ENCODE measurements around the gene HTD2.

Gene HTD2

DNA sequence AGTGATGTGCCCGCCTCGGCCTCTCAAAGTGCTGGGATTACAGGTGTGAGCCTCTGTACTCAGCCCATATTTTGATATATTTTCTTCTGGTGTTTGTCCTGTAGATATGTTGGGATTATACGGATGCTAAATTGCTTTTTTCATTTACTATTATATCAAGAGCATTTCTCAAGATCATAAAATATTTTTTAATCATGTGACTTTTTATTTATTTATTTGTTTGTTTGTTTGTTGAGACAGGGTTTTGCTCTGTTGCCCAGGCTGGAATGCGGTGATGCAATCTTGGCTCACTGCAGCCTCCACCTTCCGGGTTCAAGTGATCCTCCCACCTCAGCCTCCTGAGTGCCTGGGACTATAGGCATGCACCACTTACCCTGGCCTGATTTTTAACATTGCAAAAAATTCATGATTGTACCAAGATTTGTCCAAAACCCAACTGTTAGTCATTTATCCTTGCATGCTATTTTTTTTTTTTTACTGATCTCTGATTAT lies 23.6 kb downstream of the HTD2 start:
- no peak overlapping the region for H3K9ac ChIP-seq (ENCODE audit: low read length in 5 of 5)

GRCh38 chr3:58331593-58332152 lies 25.4 kb downstream of the HTD2 start:
- Histone ChIP-seq H3K4me1 (ENCODE audit: control insufficient read depth in 5 of 5, insufficient read depth in 5 of 5, low read length in 5 of 5) (peaks cover 2 to 36% (median 32%) of the 10 kb centered on the region in 5 donors), H3K9ac (ENCODE audit: low read length in 5 of 5) (peak overlapping the region in 1 of 5 donors; percentile 81)

More for the DNA sequence above, 23.6 kb downstream of the HTD2 start:
- Histone ChIP-seq H3K27ac (ENCODE audit: low read depth, low read length) (no peak overlapping the region), H3K9me3 (ENCODE audit: control insufficient read depth in 5 of 5, low read length in 5 of 5) (no peaks in the 10 kb centered on the region), H3K4me1 (ENCODE audit: control insufficient read depth in 5 of 5, insufficient read depth in 5 of 5, low read length in 5 of 5) (peaks cover 0 to 30% (median 25%) of the 10 kb centered on the region in 5 donors), H3K27me3 (ENCODE audit: control insufficient read depth in 5 of 5, insufficient read depth in 4 of 5, low read length in 5 of 5) (no peaks in the 10 kb centered on the region), H3K36me3 (ENCODE audit: control insufficient read depth in 5 of 5, insufficient read depth in 5 of 5, low read length in 5 of 5) (peaks cover 0 to 3% (median 0%) of the 10 kb centered on the region in 5 donors), H3K4me3 (ENCODE audit: low read depth in 1 of 5, low read length in 5 of 5) (no peak overlapping the region)

GRCh38 chr3:58332575-58333188 lies 26.4 kb downstream of the HTD2 start, which contains the start of gene PXK:
TSS of gene PXK (plus strand) at chr3:58332892. CDS start at chr3:58332989, 97 bp downstream.
- peaks cover 2 to 36% (median 32%) of the 10 kb centered on the region in 5 donors for H3K4me1 ChIP-seq (ENCODE audit: control insufficient read depth in 5 of 5, insufficient read depth in 5 of 5, low read length in 5 of 5)
- peak within 1 kb of the TSS; percentile 48 for H3K27ac ChIP-seq (ENCODE audit: low read depth, low read length)
- H3K9ac ChIP-seq (ENCODE audit: low read length in 5 of 5): peak within 1 kb of the TSS; percentile 68 to 92 (median 79)
- no peaks in the 10 kb centered on the region for H3K36me3 ChIP-seq (ENCODE audit: control insufficient read depth in 5 of 5, insufficient read depth in 5 of 5, low read length in 5 of 5)
- H3K9me3 ChIP-seq (ENCODE audit: control insufficient read depth in 5 of 5, low read length in 5 of 5): no peaks in the 10 kb centered on the region
- peak within 1 kb of the TSS; percentile 77 to 84 (median 79) for H3K4me3 ChIP-seq (ENCODE audit: low read depth in 1 of 5, low read length in 5 of 5)
- no peaks in the 10 kb centered on the region for H3K27me3 ChIP-seq (ENCODE audit: control insufficient read depth in 5 of 5, insufficient read depth in 4 of 5, low read length in 5 of 5)

More at GRCh38 chr3:58331593-58332152, 25.4 kb downstream of the HTD2 start:
- H3K4me3 ChIP-seq (ENCODE audit: low read depth in 1 of 5, low read length in 5 of 5): no peak overlapping the region
- no peaks in the 10 kb centered on the region for H3K9me3 ChIP-seq (ENCODE audit: control insufficient read depth in 5 of 5, low read length in 5 of 5)
- H3K36me3 ChIP-seq (ENCODE audit: control insufficient read depth in 5 of 5, insufficient read depth in 5 of 5, low read length in 5 of 5): no peaks in the 10 kb centered on the region
- H3K27ac ChIP-seq (ENCODE audit: low read depth, low read length): no peak overlapping the region
- H3K27me3 ChIP-seq (ENCODE audit: control insufficient read depth in 5 of 5, insufficient read depth in 4 of 5, low read length in 5 of 5): no peaks in the 10 kb centered on the region

DNA sequence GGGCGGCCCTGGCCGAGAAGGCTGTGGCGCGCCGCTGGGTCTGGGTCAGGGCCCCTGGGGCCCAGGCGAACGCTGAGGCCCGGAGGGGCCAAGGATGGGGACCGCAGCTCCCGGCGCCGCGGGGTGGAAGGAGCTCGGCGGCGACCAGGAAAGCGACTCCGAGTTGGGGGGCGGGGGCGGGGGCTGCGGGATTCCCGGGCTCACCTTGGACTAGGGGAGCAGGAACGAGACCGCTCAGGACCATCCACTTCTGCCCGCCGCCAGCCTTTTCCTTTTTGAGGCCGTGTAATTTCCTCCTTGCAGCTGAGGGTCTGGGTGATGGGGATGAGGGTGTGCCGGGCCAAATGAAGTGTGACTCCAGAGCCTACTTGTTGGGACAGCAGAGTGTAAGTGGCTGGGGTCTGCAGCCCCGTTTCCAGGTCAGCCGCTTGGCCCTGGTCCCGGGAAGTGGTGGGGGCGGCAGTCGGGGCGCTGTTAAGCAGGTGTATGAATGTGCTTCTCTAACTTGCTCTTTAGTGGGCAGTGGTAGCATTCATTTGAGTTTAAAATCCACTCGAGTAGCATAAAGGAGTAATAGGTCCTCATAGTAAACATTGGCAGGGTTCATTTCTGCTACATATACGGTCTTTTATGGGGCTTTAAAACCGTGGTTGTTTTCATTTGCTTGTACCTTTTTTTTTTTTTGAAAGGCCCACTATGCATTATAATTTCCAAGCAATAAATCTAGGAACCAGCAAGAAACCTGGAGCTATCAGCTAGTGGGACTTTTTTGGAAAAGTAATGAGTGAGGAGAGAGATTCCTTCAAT lies 27.1 kb downstream of the HTD2 start:
- peaks cover 2 to 36% (median 32%) of the 10 kb centered on the region in 5 donors for H3K4me1 ChIP-seq (ENCODE audit: control insufficient read depth in 5 of 5, insufficient read depth in 5 of 5, low read length in 5 of 5)
- peak overlapping the region; percentile 48 for H3K27ac ChIP-seq (ENCODE audit: low read depth, low read length)
- H3K9ac ChIP-seq (ENCODE audit: low read length in 5 of 5): peak overlapping the region; percentile 48 to 92 (median 72)

DNA sequence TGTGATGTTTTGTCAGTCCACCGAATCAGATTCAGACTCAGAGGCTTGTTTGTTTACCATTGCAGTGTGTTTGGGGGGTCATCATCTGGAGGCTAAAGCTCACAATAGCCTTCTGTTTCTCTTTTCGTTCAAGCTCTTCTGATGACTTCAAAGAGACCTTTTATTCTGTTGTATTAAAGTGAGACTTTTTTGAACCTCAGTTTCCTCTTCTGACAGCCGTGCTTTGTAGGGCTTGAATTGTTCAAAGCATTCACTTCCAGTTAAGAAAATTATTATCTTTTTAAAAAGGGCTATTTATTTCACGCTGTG lies 27.6 kb downstream of the HTD2 start:
- peak overlapping the region; percentile 11 to 92 (median 72) for H3K9ac ChIP-seq (ENCODE audit: low read length in 5 of 5)
- H3K27me3 ChIP-seq (ENCODE audit: control insufficient read depth in 5 of 5, insufficient read depth in 4 of 5, low read length in 5 of 5): no peaks in the 10 kb centered on the region
- peak overlapping the region in 4 of 5 donors; percentile 77 to 82 (median 78) for H3K4me3 ChIP-seq (ENCODE audit: low read depth in 1 of 5, low read length in 5 of 5)
- no peaks in the 10 kb centered on the region for H3K36me3 ChIP-seq (ENCODE audit: control insufficient read depth in 5 of 5, insufficient read depth in 5 of 5, low read length in 5 of 5)
- no peaks in the 10 kb centered on the region for H3K9me3 ChIP-seq (ENCODE audit: control insufficient read depth in 5 of 5, low read length in 5 of 5)
- peak overlapping the region; percentile 48 for H3K27ac ChIP-seq (ENCODE audit: low read depth, low read length)
- H3K4me1 ChIP-seq (ENCODE audit: control insufficient read depth in 5 of 5, insufficient read depth in 5 of 5, low read length in 5 of 5): peaks cover 2 to 36% (median 32%) of the 10 kb centered on the region in 5 donors

More for the DNA sequence above, 27.1 kb downstream of the HTD2 start:
- Histone ChIP-seq H3K4me3 (ENCODE audit: low read depth in 1 of 5, low read length in 5 of 5) (peak overlapping the region; percentile 77 to 84 (median 79)), H3K36me3 (ENCODE audit: control insufficient read depth in 5 of 5, insufficient read depth in 5 of 5, low read length in 5 of 5) (no peaks in the 10 kb centered on the region), H3K9me3 (ENCODE audit: control insufficient read depth in 5 of 5, low read length in 5 of 5) (no peaks in the 10 kb centered on the region), H3K27me3 (ENCODE audit: control insufficient read depth in 5 of 5, insufficient read depth in 4 of 5, low read length in 5 of 5) (no peaks in the 10 kb centered on the region)

DNA sequence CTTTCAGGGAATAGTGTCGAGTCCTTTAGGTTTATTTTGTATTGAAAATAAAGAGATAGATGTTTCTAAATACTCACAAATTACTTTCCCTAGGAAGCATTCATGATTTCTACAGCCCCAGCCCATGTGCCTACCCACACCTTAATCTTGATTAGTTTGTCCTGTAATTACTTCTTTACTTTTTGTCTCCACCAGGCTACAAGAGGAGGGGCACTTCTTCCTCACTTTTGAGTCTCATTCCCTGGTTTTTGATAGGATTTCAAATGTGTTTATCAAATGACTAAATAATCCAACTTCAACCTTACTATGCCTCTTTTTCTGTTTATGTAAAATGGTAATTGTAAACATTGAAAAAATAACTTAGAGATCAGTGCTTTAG lies 28.2 kb downstream of the HTD2 start:
- Histone ChIP-seq H3K36me3 (ENCODE audit: control insufficient read depth in 5 of 5, insufficient read depth in 5 of 5, low read length in 5 of 5) (no peaks in the 10 kb centered on the region), H3K27ac (ENCODE audit: low read depth, low read length) (peak overlapping the region; percentile 48), H3K9ac (ENCODE audit: low read length in 5 of 5) (peak overlapping the region in 4 of 5 donors; percentile 11 to 92 (median 72)), H3K4me1 (ENCODE audit: control insufficient read depth in 5 of 5, insufficient read depth in 5 of 5, low read length in 5 of 5) (peaks cover 2 to 36% (median 32%) of the 10 kb centered on the region in 5 donors), H3K4me3 (ENCODE audit: low read depth in 1 of 5, low read length in 5 of 5) (peak overlapping the region in 3 of 5 donors; percentile 45 to 82 (median 78)), H3K9me3 (ENCODE audit: control insufficient read depth in 5 of 5, low read length in 5 of 5) (no peaks in the 10 kb centered on the region), H3K27me3 (ENCODE audit: control insufficient read depth in 5 of 5, insufficient read depth in 4 of 5, low read length in 5 of 5) (no peaks in the 10 kb centered on the region)

- Histone ChIP-seq H3K27ac (ENCODE audit: low read depth, low read length) (peak overlapping the region; percentile 88), H3K27me3 (ENCODE audit: control insufficient read depth in 5 of 5, insufficient read depth in 4 of 5, low read length in 5 of 5) (no peaks in the 10 kb centered on the region), H3K4me1 (ENCODE audit: control insufficient read depth in 5 of 5, insufficient read depth in 5 of 5, low read length in 5 of 5) (peaks cover 2 to 36% (median 32%) of the 10 kb centered on the region in 5 donors), H3K9ac (ENCODE audit: low read length in 5 of 5) (peak overlapping the region in 3 of 5 donors; percentile 31 to 64 (median 57)), H3K9me3 (ENCODE audit: control insufficient read depth in 5 of 5, low read length in 5 of 5) (no peaks in the 10 kb centered on the region), H3K36me3 (ENCODE audit: control insufficient read depth in 5 of 5, insufficient read depth in 5 of 5, low read length in 5 of 5) (no peaks in the 10 kb centered on the region), H3K4me3 (ENCODE audit: low read depth in 1 of 5, low read length in 5 of 5) (peak overlapping the region; percentile 29 to 49 (median 39))
Observed at GRCh38 chr3:58335652-58335947, 29.3 kb downstream of the HTD2 start.

- Histone ChIP-seq H3K27me3 (ENCODE audit: control insufficient read depth in 5 of 5, insufficient read depth in 4 of 5, low read length in 5 of 5) (no peaks in the 10 kb centered on the region), H3K36me3 (ENCODE audit: control insufficient read depth in 5 of 5, insufficient read depth in 5 of 5, low read length in 5 of 5) (peaks cover 0 to 3% (median 0%) of the 10 kb centered on the region in 5 donors), H3K9me3 (ENCODE audit: control insufficient read depth in 5 of 5, low read length in 5 of 5) (no peaks in the 10 kb centered on the region), H3K9ac (ENCODE audit: low read length in 5 of 5) (no peak overlapping the region), H3K4me1 (ENCODE audit: control insufficient read depth in 5 of 5, insufficient read depth in 5 of 5, low read length in 5 of 5) (peaks cover 2 to 36% (median 32%) of the 10 kb centered on the region in 5 donors), H3K4me3 (ENCODE audit: low read depth in 1 of 5, low read length in 5 of 5) (no peak overlapping the region), H3K27ac (ENCODE audit: low read depth, low read length) (peak overlapping the region; percentile 9)
Observed at GRCh38 chr3:58336135-58336882, 30.0 kb downstream of the HTD2 start.

GRCh38 chr3:58337190-58337589 lies 30.9 kb downstream of the HTD2 start:
- Histone ChIP-seq H3K9ac (ENCODE audit: low read length in 5 of 5) (peak overlapping the region in 1 of 5 donors; percentile 26), H3K27me3 (ENCODE audit: control insufficient read depth in 5 of 5, insufficient read depth in 4 of 5, low read length in 5 of 5) (no peaks in the 10 kb centered on the region), H3K4me3 (ENCODE audit: low read depth in 1 of 5, low read length in 5 of 5) (no peak overlapping the region), H3K4me1 (ENCODE audit: control insufficient read depth in 5 of 5, insufficient read depth in 5 of 5, low read length in 5 of 5) (peaks cover 2 to 35% (median 31%) of the 10 kb centered on the region in 5 donors), H3K27ac (ENCODE audit: low read depth, low read length) (no peak overlapping the region), H3K9me3 (ENCODE audit: control insufficient read depth in 5 of 5, low read length in 5 of 5) (no peaks in the 10 kb centered on the region), H3K36me3 (ENCODE audit: control insufficient read depth in 5 of 5, insufficient read depth in 5 of 5, low read length in 5 of 5) (peaks cover 0 to 3% (median 0%) of the 10 kb centered on the region in 5 donors)

All from subcutaneous abdominal adipose tissue (tissue), 5 donors.